ENCODE data around the gene COL26A1.

The COL26A1 gene

DNA sequence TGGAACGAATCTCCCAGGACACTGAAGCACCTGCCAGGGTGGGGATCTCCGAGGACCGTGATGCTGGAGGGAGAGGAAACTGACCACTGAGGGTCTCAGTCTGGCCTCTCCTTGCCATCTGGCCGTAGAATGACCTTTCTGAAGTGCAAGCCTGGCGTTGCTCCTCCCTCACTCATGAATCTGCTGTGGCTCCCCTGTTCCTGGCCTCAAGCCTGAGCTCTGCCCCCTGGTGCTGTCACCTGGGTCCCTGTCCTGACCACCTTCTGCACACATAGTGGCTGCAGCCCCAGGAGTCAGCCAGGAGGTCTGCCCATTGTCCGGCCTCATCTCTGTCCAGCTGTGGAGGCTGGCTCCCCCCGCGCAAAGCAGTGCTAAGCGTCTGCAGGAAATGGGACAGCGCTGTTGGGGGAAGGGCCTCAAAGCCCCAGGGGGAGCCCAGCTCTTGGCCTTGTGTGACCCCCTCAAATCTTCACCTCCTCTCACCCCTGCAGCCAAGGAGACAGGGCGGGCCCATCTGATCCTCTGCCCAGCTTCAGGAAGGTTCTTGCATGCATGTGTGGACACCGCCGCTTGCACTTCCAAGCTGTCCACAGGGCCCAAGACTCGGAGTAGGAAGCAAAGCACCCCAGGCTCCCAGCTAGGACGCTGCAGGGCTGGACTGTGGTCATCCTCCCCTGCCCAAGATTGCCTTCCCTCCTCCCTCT, 200.7 kb downstream of the COL26A1 start:
- H3K4me1 ChIP-seq (ENCODE audit: control insufficient read depth, insufficient read depth, low read length): no peaks in the 10 kb centered on the region
- H3K4me3 ChIP-seq (ENCODE audit: low read depth, low read length): no peak overlapping the region
- no peak for TF ChIP-seq ZNF416 (tag by site-specific recombination; IDR thresholded peaks at IDR 0.05)
- peak; percentile 92 for TF ChIP-seq ZNF16 (tag by site-specific recombination; IDR thresholded peaks at IDR 0.05; ENCODE audit: low read depth)
- no peak overlapping the region for H3K27ac ChIP-seq (ENCODE audit: extremely low read depth, low read depth, low read length)
- no peaks in the 10 kb centered on the region for H3K9me3 ChIP-seq (ENCODE audit: control insufficient read depth, insufficient read depth, low read depth, low read length)
- ChIA-PET POLR2A (no interaction called here), CTCF (interaction anchor here (0.5 kb wide), 2 partner anchors 225 to 699 kb away, joined by 3 to 4 read pairs; no protein-coding TSS in a partner anchor)
- no peaks in the 10 kb centered on the region for H3K36me3 ChIP-seq (ENCODE audit: control insufficient read depth in 2 of 2, insufficient read depth in 1 of 2, low read length in 2 of 2)

DNA sequence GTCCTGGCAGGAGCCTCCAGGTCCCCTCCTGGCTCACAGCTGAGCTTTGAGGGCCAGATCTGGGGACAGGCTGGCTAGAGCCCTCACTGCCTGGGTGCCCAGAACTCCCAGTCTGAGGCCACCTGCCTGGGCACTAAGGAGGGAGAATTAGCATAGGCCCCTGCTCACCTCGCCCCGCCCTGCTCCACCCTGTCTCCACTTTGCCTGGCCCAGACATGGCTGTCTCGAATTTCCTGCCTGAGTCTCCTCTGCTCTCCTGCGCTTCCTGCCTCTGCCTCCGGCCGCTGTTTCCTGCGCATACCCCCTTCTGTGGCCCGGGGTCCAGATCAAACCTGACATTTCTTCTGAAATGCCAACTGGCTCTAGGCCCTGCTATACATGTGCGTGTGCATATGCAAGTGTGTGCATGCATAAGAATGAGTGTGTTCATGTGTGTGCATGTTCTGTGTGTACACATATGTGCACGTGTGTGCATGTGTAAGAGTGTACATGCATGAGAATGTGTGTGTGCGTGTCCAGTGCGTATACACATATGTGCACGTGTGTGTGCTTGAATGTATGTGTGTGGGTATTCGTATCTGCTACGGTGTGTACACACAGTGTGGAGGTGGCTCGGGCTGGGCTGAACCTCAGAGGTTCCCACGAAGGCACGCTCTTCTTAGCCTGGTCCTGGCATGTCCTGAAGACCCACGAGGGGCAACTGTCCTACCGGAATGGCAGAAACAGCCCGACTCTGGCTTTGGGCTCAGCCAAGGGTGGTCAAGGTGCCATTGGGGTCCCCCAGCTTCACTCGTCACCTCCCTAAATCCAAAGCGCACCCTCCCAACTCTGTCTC, 201.5 kb downstream of the COL26A1 start:
- no peak overlapping the region for H3K4me3 ChIP-seq (ENCODE audit: low read depth, low read length)
- no peaks in the 10 kb centered on the region for H3K36me3 ChIP-seq (ENCODE audit: control insufficient read depth in 2 of 2, insufficient read depth in 1 of 2, low read length in 2 of 2)
- H3K4me1 ChIP-seq (ENCODE audit: control insufficient read depth, insufficient read depth, low read length): no peaks in the 10 kb centered on the region
- CTCF ChIA-PET: interaction anchor here (0.7 kb wide), 1 partner anchor 575 kb away, joined by 3 read pairs; no protein-coding TSS in a partner anchor
- no peaks in the 10 kb centered on the region for H3K9me3 ChIP-seq (ENCODE audit: control insufficient read depth, insufficient read depth, low read depth, low read length)
- no peak overlapping the region for H3K27ac ChIP-seq (ENCODE audit: extremely low read depth, low read depth, low read length)
- POLR2A ChIA-PET: no interaction called here
- TF ChIP-seq ZBTB1 (tag by site-specific recombination; IDR thresholded peaks at IDR 0.05) (no peak), PRDM1 (tag by site-specific recombination; IDR thresholded peaks at IDR 0.05) (no peak), ZNF394 (tag by site-specific recombination; IDR thresholded peaks at IDR 0.05; ENCODE audit: borderline replicate concordance) (no peak), ZNF266 (tag by site-specific recombination; IDR thresholded peaks at IDR 0.05; ENCODE audit: low read depth) (no peak), ZFP3 (tag by site-specific recombination; IDR thresholded peaks at IDR 0.05; ENCODE audit: low read depth) (no peak), ZNF138 (tag by site-specific recombination; IDR thresholded peaks at IDR 0.05; ENCODE audit: borderline replicate concordance) (no peak), ZNF121 (tag by site-specific recombination; IDR thresholded peaks at IDR 0.05) (no peak), SP2 (tag by site-specific recombination; IDR thresholded peaks at IDR 0.05) (no peak), HOXC10 (CRISPR knock-in tag; IDR thresholded peaks at IDR 0.05) (no peak), ZBTB20 (tag by site-specific recombination; IDR thresholded peaks at IDR 0.05) (no peak), ZNF548 (tag by site-specific recombination; IDR thresholded peaks at IDR 0.05) (no peak), ZNF777 (tag by site-specific recombination; IDR thresholded peaks at IDR 0.05; ENCODE audit: borderline replicate concordance) (no peak), KLF1 (tag by site-specific recombination; IDR thresholded peaks at IDR 0.05) (peak; percentile 73), ZNF223 (tag by site-specific recombination; IDR thresholded peaks at IDR 0.05) (no peak)
- TF ChIP-seq, protein P1, sequence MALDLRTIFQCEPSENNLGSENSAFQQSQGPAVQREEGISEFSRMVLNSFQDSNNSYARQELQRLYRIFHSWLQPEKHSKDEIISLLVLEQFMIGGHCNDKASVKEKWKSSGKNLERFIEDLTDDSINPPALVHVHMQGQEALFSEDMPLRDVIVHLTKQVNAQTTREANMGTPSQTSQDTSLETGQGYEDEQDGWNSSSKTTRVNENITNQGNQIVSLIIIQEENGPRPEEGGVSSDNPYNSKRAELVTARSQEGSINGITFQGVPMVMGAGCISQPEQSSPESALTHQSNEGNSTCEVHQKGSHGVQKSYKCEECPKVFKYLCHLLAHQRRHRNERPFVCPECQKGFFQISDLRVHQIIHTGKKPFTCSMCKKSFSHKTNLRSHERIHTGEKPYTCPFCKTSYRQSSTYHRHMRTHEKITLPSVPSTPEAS (tag by site-specific recombination; IDR thresholded peaks at IDR 0.05): 0 out of 2 replicates have a peak, but pooled peaks have one; percentile 34
- TF ChIP-seq, protein P2, sequence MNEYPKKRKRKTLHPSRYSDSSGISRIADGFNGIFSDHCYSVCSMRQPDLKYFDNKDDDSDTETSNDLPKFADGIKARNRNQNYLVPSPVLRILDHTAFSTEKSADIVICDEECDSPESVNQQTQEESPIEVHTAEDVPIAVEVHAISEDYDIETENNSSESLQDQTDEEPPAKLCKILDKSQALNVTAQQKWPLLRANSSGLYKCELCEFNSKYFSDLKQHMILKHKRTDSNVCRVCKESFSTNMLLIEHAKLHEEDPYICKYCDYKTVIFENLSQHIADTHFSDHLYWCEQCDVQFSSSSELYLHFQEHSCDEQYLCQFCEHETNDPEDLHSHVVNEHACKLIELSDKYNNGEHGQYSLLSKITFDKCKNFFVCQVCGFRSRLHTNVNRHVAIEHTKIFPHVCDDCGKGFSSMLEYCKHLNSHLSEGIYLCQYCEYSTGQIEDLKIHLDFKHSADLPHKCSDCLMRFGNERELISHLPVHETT (tag by site-specific recombination; IDR thresholded peaks at IDR 0.05): no peak

DNA sequence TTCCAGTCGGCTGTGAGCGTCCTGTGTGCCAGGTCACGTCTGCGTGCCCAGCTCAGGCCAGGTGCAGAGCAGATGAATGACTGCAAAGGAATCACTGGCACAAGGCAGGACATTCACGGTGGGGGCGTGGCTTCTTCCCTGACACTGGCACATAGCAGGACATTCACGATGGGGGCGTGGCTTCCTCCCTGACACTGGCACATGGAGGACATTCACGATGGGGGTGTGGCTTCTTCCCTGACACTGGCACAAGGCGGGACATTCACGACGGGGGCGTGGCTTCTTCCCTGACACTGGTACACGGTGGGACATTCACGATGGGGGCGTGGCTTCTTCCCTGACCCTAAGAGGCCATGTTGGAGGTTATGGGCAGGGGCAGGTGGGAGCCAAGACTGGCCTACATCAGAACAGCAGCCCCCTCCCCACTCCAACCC, 202.1 kb downstream of the COL26A1 start:
- Histone ChIP-seq H3K9me3 (ENCODE audit: control insufficient read depth, insufficient read depth, low read depth, low read length) (no peaks in the 10 kb centered on the region; the same call in 1 of the 2 replicates), H3K4me1 (ENCODE audit: control insufficient read depth, insufficient read depth, low read length) (no peaks in the 10 kb centered on the region), H3K27ac (ENCODE audit: extremely low read depth, low read depth, low read length) (no peak overlapping the region), H3K4me3 (ENCODE audit: low read depth, low read length) (no peak overlapping the region), H3K36me3 (ENCODE audit: control insufficient read depth in 2 of 2, insufficient read depth in 1 of 2, low read length in 2 of 2) (no peaks in the 10 kb centered on the region)
- ChIA-PET POLR2A (no interaction called here), CTCF (interaction anchor here (0.7 kb wide), 1 partner anchor 574 kb away, joined by 3 read pairs; no protein-coding TSS in a partner anchor)
- no peak for TF ChIP-seq ZIC2 (tag by site-specific recombination; IDR thresholded peaks at IDR 0.05)
- no peak for TF ChIP-seq ZNF114 (tag by site-specific recombination; IDR thresholded peaks at IDR 0.05)
- peak; percentile 78 for TF ChIP-seq KLF9 (tag by site-specific recombination; IDR thresholded peaks at IDR 0.05; ENCODE audit: low read depth)
- TF ChIP-seq ZNF548 (tag by site-specific recombination; IDR thresholded peaks at IDR 0.05): no peak
- TF ChIP-seq ZNF19 (tag by site-specific recombination; IDR thresholded peaks at IDR 0.05; ENCODE audit: low read depth): no peak
- TF ChIP-seq ZNF777 (tag by site-specific recombination; IDR thresholded peaks at IDR 0.05; ENCODE audit: borderline replicate concordance): no peak
- TF ChIP-seq ZNF112 (tag by site-specific recombination; IDR thresholded peaks at IDR 0.05): no peak
- TF ChIP-seq, protein P3, sequence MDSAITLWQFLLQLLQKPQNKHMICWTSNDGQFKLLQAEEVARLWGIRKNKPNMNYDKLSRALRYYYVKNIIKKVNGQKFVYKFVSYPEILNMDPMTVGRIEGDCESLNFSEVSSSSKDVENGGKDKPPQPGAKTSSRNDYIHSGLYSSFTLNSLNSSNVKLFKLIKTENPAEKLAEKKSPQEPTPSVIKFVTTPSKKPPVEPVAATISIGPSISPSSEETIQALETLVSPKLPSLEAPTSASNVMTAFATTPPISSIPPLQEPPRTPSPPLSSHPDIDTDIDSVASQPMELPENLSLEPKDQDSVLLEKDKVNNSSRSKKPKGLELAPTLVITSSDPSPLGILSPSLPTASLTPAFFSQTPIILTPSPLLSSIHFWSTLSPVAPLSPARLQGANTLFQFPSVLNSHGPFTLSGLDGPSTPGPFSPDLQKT (IDR thresholded peaks at IDR 0.05; ENCODE audit: borderline replicate concordance, low read depth, low read length): no peak
- TF ChIP-seq KLF1 (tag by site-specific recombination; IDR thresholded peaks at IDR 0.05): peak; percentile 17; the same call in 1 of the 2 replicates
- no peak for TF ChIP-seq ZNF664 (tag by site-specific recombination; IDR thresholded peaks at IDR 0.05)
- no peak for TF ChIP-seq SCRT1 (tag by site-specific recombination; IDR thresholded peaks at IDR 0.05; ENCODE audit: borderline replicate concordance)
